NK-92 (cell line): ENCODE results near the gene MSI1.

Experiments
- DNase-seq: peaks from one replicate; lab custom pipeline; 2025; ENCODE audit not compliant: unreplicated experiment; lab: John Stamatoyannopoulos, UW

The MSI1 gene

GRCh38 chr12:120377611-120378010 lies 8.6 kb upstream of the MSI1 start:
- DNase-seq, result no peak

- DNase-seq, result no peak
These were observed 8.1 kb upstream of the MSI1 start for GRCh38 chr12:120376934-120377572.

GRCh38 chr12:120376416-120376815 lies 7.5 kb upstream of the MSI1 start:
- no peak for DNase-seq

GRCh38 chr12:120376009-120376408 lies 7.0 kb upstream of the MSI1 start:
- DNase-seq, result no peak

- DNase-seq, result no peak
These were observed 4.7 kb upstream of the MSI1 start for GRCh38 chr12:120373683-120374082.

- DNase-seq, result no peak
These were observed 1.6 kb upstream of the MSI1 start for GRCh38 chr12:120370343-120371243.

GRCh38 chr12:120369603-120370342 lies 809 bp upstream of the MSI1 start:
- DNase-seq, result no peak

GRCh38 chr12:120367924-120368788 lies 808 bp downstream of the MSI1 start:
- DNase-seq, result no peak

GRCh38 chr12:120367233-120367923 lies 1.6 kb downstream of the MSI1 start:
- no peak for DNase-seq

- no peak for DNase-seq
These were observed 2.1 kb downstream of the MSI1 start for GRCh38 chr12:120366845-120367232.

- DNase-seq, result no peak
These were observed 2.6 kb downstream of the MSI1 start for GRCh38 chr12:120366341-120366705.

GRCh38 chr12:120365675-120366340 lies 3.2 kb downstream of the MSI1 start:
- DNase-seq, result no peak

GRCh38 chr12:120364487-120364886 lies 4.5 kb downstream of the MSI1 start:
- no peak for DNase-seq

- DNase-seq, result no peak
These were observed 5.6 kb downstream of the MSI1 start for GRCh38 chr12:120363274-120363855.

GRCh38 chr12:120362516-120363273 lies 6.3 kb downstream of the MSI1 start:
- no peak for DNase-seq

GRCh38 chr12:120361506-120362208 lies 7.3 kb downstream of the MSI1 start:
- DNase-seq, result no peak

- no peak for DNase-seq
These were observed 9.8 kb downstream of the MSI1 start for GRCh38 chr12:120359128-120359527.
